ENCODE results near the gene FAT3.

- no peak for TF ChIP-seq YY1 (tag by site-specific recombination; IDR thresholded peaks at IDR 0.05)
- TF ChIP-seq ZNF768 (tag by site-specific recombination; IDR thresholded peaks at IDR 0.05): no peak
- TF ChIP-seq ZNF350 (tag by site-specific recombination; IDR thresholded peaks at IDR 0.05): no peak
- no peak for TF ChIP-seq ZNF776 (tag by site-specific recombination; IDR thresholded peaks at IDR 0.05; ENCODE audit: borderline replicate concordance)
- no peak for TF ChIP-seq ZBTB49 (tag by site-specific recombination; IDR thresholded peaks at IDR 0.05; ENCODE audit: low read depth)
Observed at GRCh38 chr11:92259861-92260260, 35.2 kb downstream of the FAT3 start.
